Ishikawa (cell line): Measurements from ENCODE around the gene TOR1AIP2.

Experiments used
- CEBPB ChIP-seq: IDR thresholded peaks from 2 replicates; pipeline ENCODE4 v1.6.1; 2012
- CREB1 ChIP-seq: IDR thresholded peaks from 2 replicates; pipeline ENCODE4 v1.6.1; 2012; ENCODE audit warnings: low read depth
- EGR1 ChIP-seq: IDR thresholded peaks from 2 replicates; pipeline ENCODE4 v1.6.1; 2012
- EP300 ChIP-seq: IDR thresholded peaks from 2 replicates; pipeline ENCODE4 v1.6.1; 2012; ENCODE audit warnings: borderline replicate concordance
- FOXM1 ChIP-seq: IDR thresholded peaks from 2 replicates; pipeline ENCODE4 v1.6.1; 2012; ENCODE audit warnings: low read depth, borderline replicate concordance
- MAX ChIP-seq: IDR thresholded peaks from 2 replicates; pipeline ENCODE4 v1.6.1; 2012
- NFIC ChIP-seq: IDR thresholded peaks from 2 replicates; pipeline ENCODE4 v1.6.1; 2012
- RAD21 ChIP-seq: IDR thresholded peaks from 2 replicates; pipeline ENCODE4 v1.6.1; 2012; ENCODE audit warnings: low read depth
- TAF1 ChIP-seq: IDR thresholded peaks from 2 replicates; pipeline ENCODE4 v1.6.1; 2012; ENCODE audit warnings: low read depth, mild to moderate bottlenecking
- TCF12 ChIP-seq: IDR thresholded peaks from 2 replicates; pipeline ENCODE4 v1.6.1; 2012; ENCODE audit warnings: low read depth
- TEAD4 ChIP-seq: IDR thresholded peaks from 2 replicates; pipeline ENCODE4 v1.6.1; 2012
- YY1 ChIP-seq: IDR thresholded peaks from 2 replicates; pipeline ENCODE4 v1.6.1; 2012; ENCODE audit warnings: low read depth
- ZBTB7A ChIP-seq: IDR thresholded peaks from 2 replicates; pipeline ENCODE4 v1.6.1; 2012; ENCODE audit warnings: low read depth
- TF ChIP-seq, protein P1 (sequence below): IDR thresholded peaks from 2 replicates; pipeline ENCODE4 v1.6.1; 2012
- TF ChIP-seq, protein P2 (sequence below): IDR thresholded peaks from 2 replicates; pipeline ENCODE4 v1.6.1; 2012; ENCODE audit warnings: low read depth, mild to moderate bottlenecking

Gene TOR1AIP2

GRCh38 chr1:179923029-179923428, 45.4 kb upstream of the TOR1AIP2 start:
- no peak for TF ChIP-seq EGR1
- TF ChIP-seq MAX, result no peak
- no peak for TF ChIP-seq EP300
- TF ChIP-seq CREB1, result no peak
- no peak for TF ChIP-seq TAF1
- no peak for TF ChIP-seq NFIC
- TF ChIP-seq FOXM1, result no peak
- no peak for TF ChIP-seq YY1
- TF ChIP-seq, protein P1, sequence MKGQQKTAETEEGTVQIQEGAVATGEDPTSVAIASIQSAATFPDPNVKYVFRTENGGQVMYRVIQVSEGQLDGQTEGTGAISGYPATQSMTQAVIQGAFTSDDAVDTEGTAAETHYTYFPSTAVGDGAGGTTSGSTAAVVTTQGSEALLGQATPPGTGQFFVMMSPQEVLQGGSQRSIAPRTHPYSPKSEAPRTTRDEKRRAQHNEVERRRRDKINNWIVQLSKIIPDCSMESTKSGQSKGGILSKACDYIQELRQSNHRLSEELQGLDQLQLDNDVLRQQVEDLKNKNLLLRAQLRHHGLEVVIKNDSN, result no peak
- TF ChIP-seq TCF12, result no peak
- TF ChIP-seq, protein P2, sequence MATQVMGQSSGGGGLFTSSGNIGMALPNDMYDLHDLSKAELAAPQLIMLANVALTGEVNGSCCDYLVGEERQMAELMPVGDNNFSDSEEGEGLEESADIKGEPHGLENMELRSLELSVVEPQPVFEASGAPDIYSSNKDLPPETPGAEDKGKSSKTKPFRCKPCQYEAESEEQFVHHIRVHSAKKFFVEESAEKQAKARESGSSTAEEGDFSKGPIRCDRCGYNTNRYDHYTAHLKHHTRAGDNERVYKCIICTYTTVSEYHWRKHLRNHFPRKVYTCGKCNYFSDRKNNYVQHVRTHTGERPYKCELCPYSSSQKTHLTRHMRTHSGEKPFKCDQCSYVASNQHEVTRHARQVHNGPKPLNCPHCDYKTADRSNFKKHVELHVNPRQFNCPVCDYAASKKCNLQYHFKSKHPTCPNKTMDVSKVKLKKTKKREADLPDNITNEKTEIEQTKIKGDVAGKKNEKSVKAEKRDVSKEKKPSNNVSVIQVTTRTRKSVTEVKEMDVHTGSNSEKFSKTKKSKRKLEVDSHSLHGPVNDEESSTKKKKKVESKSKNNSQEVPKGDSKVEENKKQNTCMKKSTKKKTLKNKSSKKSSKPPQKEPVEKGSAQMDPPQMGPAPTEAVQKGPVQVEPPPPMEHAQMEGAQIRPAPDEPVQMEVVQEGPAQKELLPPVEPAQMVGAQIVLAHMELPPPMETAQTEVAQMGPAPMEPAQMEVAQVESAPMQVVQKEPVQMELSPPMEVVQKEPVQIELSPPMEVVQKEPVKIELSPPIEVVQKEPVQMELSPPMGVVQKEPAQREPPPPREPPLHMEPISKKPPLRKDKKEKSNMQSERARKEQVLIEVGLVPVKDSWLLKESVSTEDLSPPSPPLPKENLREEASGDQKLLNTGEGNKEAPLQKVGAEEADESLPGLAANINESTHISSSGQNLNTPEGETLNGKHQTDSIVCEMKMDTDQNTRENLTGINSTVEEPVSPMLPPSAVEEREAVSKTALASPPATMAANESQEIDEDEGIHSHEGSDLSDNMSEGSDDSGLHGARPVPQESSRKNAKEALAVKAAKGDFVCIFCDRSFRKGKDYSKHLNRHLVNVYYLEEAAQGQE, result no peak
- no peak for TF ChIP-seq RAD21
- no peak for TF ChIP-seq ZBTB7A

DNA sequence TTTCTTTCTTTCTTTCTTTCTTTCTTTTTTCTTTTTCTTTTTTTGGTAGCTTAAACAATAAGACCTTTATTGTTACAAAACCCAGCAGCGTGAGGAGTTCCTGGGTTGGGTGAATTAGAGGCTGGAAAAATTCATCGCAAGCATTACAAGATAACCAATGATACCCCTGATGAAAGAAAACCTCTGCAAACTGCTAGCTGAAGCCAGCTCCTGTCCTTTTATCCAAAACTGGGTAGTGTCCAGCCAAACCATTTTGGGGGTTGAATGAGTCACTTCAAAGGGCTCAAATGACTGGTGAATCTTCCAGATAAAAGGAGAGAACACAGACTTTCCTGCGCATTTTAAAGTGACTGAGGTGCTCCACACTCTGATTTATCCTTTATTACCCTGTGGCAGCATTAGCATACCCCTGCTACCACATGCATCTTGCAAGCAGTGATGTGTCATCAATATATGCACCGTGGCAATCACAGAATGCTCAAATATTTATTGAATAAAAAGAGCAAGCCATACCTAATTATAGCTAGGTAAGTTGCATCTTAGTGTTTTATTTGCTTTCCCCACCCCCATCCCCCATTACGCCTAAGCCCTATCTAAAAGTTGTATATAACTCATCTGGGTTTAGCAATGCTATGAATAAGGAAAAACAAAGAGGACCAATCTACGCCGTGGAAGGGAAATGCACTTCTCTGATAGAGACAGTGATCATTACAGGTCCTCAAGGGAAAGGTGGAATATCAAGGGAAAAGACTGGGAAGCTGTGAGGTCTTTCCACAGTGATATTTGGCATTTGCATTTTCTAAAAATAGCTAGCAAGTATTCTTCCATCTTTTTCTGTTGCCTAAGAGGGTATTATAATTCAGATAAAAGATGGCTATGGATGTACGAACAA, 44.6 kb upstream of the TOR1AIP2 start:
- TF ChIP-seq EP300, result no peak
- TF ChIP-seq RAD21, result no peak
- no peak for TF ChIP-seq CREB1
- TF ChIP-seq CEBPB, result no peak
- TF ChIP-seq TCF12, result no peak
- TF ChIP-seq, protein P2, result no peak
- TF ChIP-seq MAX, result no peak
- no peak for TF ChIP-seq ZBTB7A
- TF ChIP-seq NFIC, result no peak
- no peak for TF ChIP-seq TEAD4
- no peak for TF ChIP-seq FOXM1
- no peak for TF ChIP-seq EGR1

GRCh38 chr1:179921472-179921871, 43.9 kb upstream of the TOR1AIP2 start:
- TF ChIP-seq EGR1, result no peak
- no peak for TF ChIP-seq TCF12
- TF ChIP-seq CREB1, result no peak
- TF ChIP-seq RAD21, result no peak
- no peak for TF ChIP-seq FOXM1
- no peak for TF ChIP-seq TEAD4
- no peak for TF ChIP-seq MAX
- no peak for TF ChIP-seq EP300

GRCh38 chr1:179917601-179918429, 40.2 kb upstream of the TOR1AIP2 start:
- TF ChIP-seq ZBTB7A (no peak), FOXM1 (no peak), RAD21 (no peak), TCF12 (no peak), CEBPB (no peak), YY1 (no peak)
- TF ChIP-seq, protein P1, result no peak

DNA sequence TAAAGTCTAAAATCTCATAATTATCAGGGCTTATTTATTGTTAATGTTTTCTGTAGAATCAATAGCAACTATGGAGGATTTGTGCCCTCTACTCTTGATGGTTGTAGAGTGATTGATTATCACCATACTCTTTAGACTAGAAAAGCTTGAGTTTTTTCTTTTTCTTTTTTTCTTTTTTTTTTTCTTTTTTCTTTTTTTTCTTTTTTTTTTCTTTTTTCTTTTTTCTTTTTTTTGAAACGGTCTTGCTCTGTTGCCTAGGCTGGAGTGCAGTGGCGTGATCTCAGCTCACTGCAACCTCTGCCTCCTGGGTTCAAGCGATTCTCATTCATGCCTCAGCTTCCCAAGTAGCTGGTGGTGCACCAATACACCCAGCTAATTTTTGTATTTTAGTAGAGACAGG, 34.2 kb upstream of the TOR1AIP2 start:
- TF ChIP-seq, protein P2, result no peak
- no peak for TF ChIP-seq TAF1
- TF ChIP-seq RAD21, result no peak
- no peak for TF ChIP-seq CEBPB
- TF ChIP-seq EGR1, result no peak
- no peak for TF ChIP-seq TCF12
- no peak for TF ChIP-seq FOXM1
- TF ChIP-seq, protein P1, result no peak
- TF ChIP-seq ZBTB7A, result no peak
- no peak for TF ChIP-seq EP300
- TF ChIP-seq NFIC, result no peak
- no peak for TF ChIP-seq TEAD4
- TF ChIP-seq CREB1, result no peak
